Colonic mucosa (tissue), 4 donors: ENCODE measurements around the gene VWA3A. TPM values are rescaled to one million over a fixed set of nuclear protein-coding genes. Genes with fewer than 3 reads are reported as not detected.
"Not testable (repeated sequence)": the region's sequence is repeated elsewhere in the genome, so short reads cannot be mapped to it uniquely, and the experiment has no call there.

ENCODE experiments used
- DNase-seq: peaks from one replicate; pipeline ENCODE4 v3.0.0-alpha.2; 2020
- H3K27ac ChIP-seq: fragments of 200-600 bp; one replicate; pipeline ENCODE4 v1.8.0; 2021
- H3K27me3 ChIP-seq: fragments of 200-600 bp; one replicate; pipeline ENCODE4 v1.8.0; 2021
- H3K36me3 ChIP-seq: fragments of 200-600 bp; one replicate; pipeline ENCODE4 v1.8.0; 2021
- H3K4me1 ChIP-seq: fragments of 200-600 bp; one replicate; pipeline ENCODE4 v1.8.0; 2021; ENCODE audit warnings: mild to moderate bottlenecking
- H3K4me3 ChIP-seq: fragments of 200-600 bp; one replicate; pipeline ENCODE4 v1.8.0; 2021
- H3K9ac ChIP-seq, 2 donors: one replicate each; pipeline ENCODE4 v1.7.0; 2013; ENCODE audit warnings: control low read depth in 2 of 2, low read depth in 2 of 2, low read length in 2 of 2
- H3K9me3 ChIP-seq: fragments of 200-600 bp; one replicate; pipeline ENCODE4 v1.8.0; 2021
- CTCF ChIP-seq: fragments of 200-600 bp; IDR thresholded peaks from one replicate; pipeline ENCODE4 v1.8.0; 2022; ENCODE audit warnings: antibody characterized with exemption, mild to moderate bottlenecking
- intact Hi-C: fragments of 100-400 bp; cut with DNase I; formaldehyde crosslinking; loops from one replicate; pipeline ENCODE4 v1.14.1; 2022
- total RNA-seq, 2 donors: library from RNA; stranded (reverse); fragmentation: NEBNext Ultra II Directional in 1 of 2; extraction: Animal tissue kit (Norgen Biotek cat#: 25700) in 1 of 2; gene quantifications; one replicate each; pipeline ENCODE4 v1.2.1, GENCODE V29; 2021
- donor health status: healthy.
- donor health status: DM: no; HTN: no; CAD: no.
- donor health status: DM: no; HTN: no; CAD: no.

The VWA3A gene
- total RNA-seq, 2 donors from 2014 or later: not detected

- no peak for TF ChIP-seq CTCF
- H3K9me3 ChIP-seq: no peaks in the 10 kb centered on the region
- H3K9ac ChIP-seq: peak overlapping the region in 1 of 2 donors; percentile 79
- intact Hi-C loops: no loop called here
- DNase-seq: peak; percentile 84
- H3K4me3 ChIP-seq: peak overlapping the region; percentile 32
- H3K27ac ChIP-seq: peak overlapping the region; percentile 82
- H3K36me3 ChIP-seq: no peaks in the 10 kb centered on the region
- H3K4me1 ChIP-seq: peaks cover 12% of the 10 kb centered on the region
- H3K27me3 ChIP-seq: no peaks in the 10 kb centered on the region
Observed at GRCh38 chr16:22192261-22193062, 100.1 kb downstream of the VWA3A start.

DNA sequence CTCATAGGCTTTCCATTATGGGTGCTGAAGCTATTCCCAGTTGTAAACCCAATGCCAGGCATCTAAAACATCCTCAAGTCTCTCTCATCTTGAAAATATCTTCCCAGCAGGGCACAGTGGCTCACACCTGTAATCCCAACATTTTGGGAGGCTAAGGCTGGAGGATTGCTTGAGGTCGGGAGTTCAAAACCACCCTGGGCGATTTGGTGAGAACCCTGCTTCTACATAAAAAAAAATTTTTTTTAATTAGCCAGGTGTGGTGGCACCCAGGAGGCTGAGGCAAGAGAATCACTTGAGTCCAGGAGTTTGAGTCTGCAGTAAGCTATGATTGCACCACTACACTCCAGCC, 100.7 kb downstream of the VWA3A start:
- intact Hi-C loops: no loop called here
- no peak for DNase-seq
- Histone ChIP-seq H3K9ac (no peak overlapping the region), H3K27ac (peak overlapping the region; percentile 82), H3K4me1 (peaks cover 12% of the 10 kb centered on the region), H3K4me3 (no peak overlapping the region), H3K27me3 (no peaks in the 10 kb centered on the region), H3K9me3 (no peaks in the 10 kb centered on the region), H3K36me3 (no peaks in the 10 kb centered on the region)
- TF ChIP-seq CTCF: no peak

GRCh38 chr16:22194707-22195444, 102.5 kb downstream of the VWA3A start:
- intact Hi-C loops: no loop called here
- no peak overlapping the region for H3K4me3 ChIP-seq

GRCh38 chr16:22195445-22195694, 103.0 kb downstream of the VWA3A start:
- Histone ChIP-seq H3K36me3 (no peaks in the 10 kb centered on the region), H3K9ac (peak overlapping the region in 1 of 2 donors; percentile 61), H3K9me3 (no peaks in the 10 kb centered on the region), H3K4me1 (no peaks in the 10 kb centered on the region), H3K27me3 (no peaks in the 10 kb centered on the region), H3K4me3 (peak overlapping the region; percentile 33), H3K27ac (peak overlapping the region; percentile 42)
- TF ChIP-seq CTCF: no peak
- intact Hi-C loops: no loop called here
- DNase-seq: no peak

More at GRCh38 chr16:22194707-22195444, 102.5 kb downstream of the VWA3A start:
- Histone ChIP-seq H3K27me3 (no peaks in the 10 kb centered on the region), H3K9ac (no peak overlapping the region), H3K36me3 (no peaks in the 10 kb centered on the region), H3K4me1 (no peaks in the 10 kb centered on the region), H3K27ac (peak overlapping the region; percentile 42), H3K9me3 (no peaks in the 10 kb centered on the region)
- TF ChIP-seq CTCF: no peak
- no peak for DNase-seq

DNA sequence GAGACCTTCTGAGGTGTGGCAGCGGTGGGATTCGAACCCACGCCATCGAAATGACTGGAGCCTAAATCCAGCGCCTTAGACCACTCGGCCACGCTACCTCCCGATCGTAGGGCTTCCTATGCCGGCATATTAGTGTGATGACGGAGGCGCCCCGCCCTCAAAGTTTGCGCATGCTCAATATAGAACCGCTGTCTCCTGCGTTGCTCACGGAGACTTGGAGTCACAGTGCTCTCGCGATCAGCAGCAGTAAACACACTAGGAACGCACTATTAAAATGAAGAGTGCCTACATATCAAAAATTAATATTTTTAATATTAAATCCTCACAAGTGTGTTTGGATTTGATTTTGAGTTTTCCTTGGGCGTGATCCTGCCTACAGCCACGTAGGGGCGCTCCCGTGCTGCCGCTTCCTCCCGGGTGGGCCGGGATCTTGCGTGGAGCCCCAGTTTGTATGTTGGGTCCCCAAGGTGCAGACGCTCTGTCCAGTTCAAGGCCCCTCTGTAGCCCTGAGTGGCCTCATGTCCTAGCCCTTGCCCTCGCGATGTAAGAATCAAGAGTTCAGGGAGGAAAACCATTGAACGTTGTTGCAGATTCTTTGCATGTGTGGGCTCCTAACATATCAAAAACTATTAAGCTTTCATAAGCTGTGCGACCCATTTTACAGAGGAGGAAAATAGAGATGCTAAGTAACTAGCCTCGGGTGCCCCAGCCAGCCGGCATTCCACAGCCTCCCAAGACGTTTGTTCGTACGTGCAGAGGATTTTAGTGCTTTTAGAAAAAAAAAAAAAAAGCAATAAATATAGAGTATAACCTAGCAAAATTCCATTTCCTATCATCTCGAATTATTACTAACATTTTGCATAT, 103.6 kb downstream of the VWA3A start:
- peak overlapping the region in 1 of 2 donors; percentile 61 for H3K9ac ChIP-seq
- TF ChIP-seq CTCF: peak; percentile 93
- H3K9me3 ChIP-seq: no peaks in the 10 kb centered on the region
- peak overlapping the region; percentile 33 for H3K4me3 ChIP-seq
- H3K27ac ChIP-seq: peak overlapping the region; percentile 42
- intact Hi-C loops: loop anchor here (2.0 kb wide), 1 partner anchor 101 kb away; the partner anchor contains the start of gene POLR3E
- no peaks in the 10 kb centered on the region for H3K4me1 ChIP-seq
- no peaks in the 10 kb centered on the region for H3K27me3 ChIP-seq
- DNase-seq: peak; percentile 93
- H3K36me3 ChIP-seq: no peaks in the 10 kb centered on the region

GRCh38 chr16:22196559-22197168, 104.3 kb downstream of the VWA3A start:
- not testable (repeated sequence) for H3K27me3 ChIP-seq, H3K27ac ChIP-seq, H3K36me3 ChIP-seq, H3K4me1 ChIP-seq, DNase-seq, H3K9me3 ChIP-seq
- Histone ChIP-seq H3K9ac (peak overlapping the region in 1 of 2 donors; percentile 61), H3K4me3 (peak overlapping the region; percentile 33)
- intact Hi-C loops: loop anchor here (2.0 kb wide), 1 partner anchor 100 kb away; the partner anchor contains the start of gene POLR3E
